Activated CD4-positive, alpha-beta memory T cell treated with anti-CD3 and anti-CD28 coated beads, Interleukin-2, amount 10 ng/mL, durations not matched to agents 7 days and 5 days (primary cell): Measurements from ENCODE around the gene CFHR5. TPM values are rescaled to one million over a fixed set of nuclear protein-coding genes. Genes with fewer than 3 reads are reported as not detected.
"Not testable (repeated sequence)": the region's sequence is repeated elsewhere in the genome, so short reads cannot be mapped to it uniquely, and the experiment has no call there.

Experiments
- CTCF ChIA-PET: fragments of 350-600 bp; sonication (Branson Sonifier 250); formaldehyde crosslinking; loops from one replicate; lab custom pipeline; 2021; ENCODE audit warnings: antibody characterized with exemption, inconsistent platforms; lab: Charles Lee
- POLR2A ChIA-PET: fragments of 350-600 bp; sonication (Branson Sonifier 250); formaldehyde crosslinking; loops from one replicate; lab custom pipeline; 2021; ENCODE audit warnings: antibody characterized with exemption; lab: Charles Lee
- DNase-seq: peaks from one replicate; pipeline ENCODE4 v3.0.0-alpha.2; 2020
- H3K27ac Mint-ChIP-seq: one replicate; pipeline ENCODE4 v1.8.0; 2021; ENCODE audit warnings: mild to moderate bottlenecking, mixed read lengths
- H3K27me3 Mint-ChIP-seq: one replicate; pipeline ENCODE4 v1.8.0; 2021; ENCODE audit warnings: mixed read lengths
- H3K36me3 Mint-ChIP-seq: one replicate; pipeline ENCODE4 v1.8.0; 2021; ENCODE audit warnings: low read depth, mixed read lengths
- H3K4me1 Mint-ChIP-seq: one replicate; pipeline ENCODE4 v1.8.0; 2021; ENCODE audit warnings: mixed read lengths
- H3K4me3 Mint-ChIP-seq: one replicate; pipeline ENCODE4 v1.8.0; 2021; ENCODE audit warnings: mild to moderate bottlenecking, mixed read lengths
- H3K9me3 Mint-ChIP-seq: one replicate; pipeline ENCODE4 v1.8.0; 2021; ENCODE audit warnings: mixed read lengths
- total RNA-seq, 2 experiments: library from RNA; stranded (reverse); gene quantifications; one replicate each; pipeline ENCODE4 v1.2.3, GENCODE V29; 2021

The CFHR5 gene
- total RNA-seq: not detected

GRCh38 chr1:196977278-196977677 lies at the start of gene CFHR5:
Gene CFHR5 (plus strand): TSS chr1:196977556. CDS start chr1:196977665, 109 bp downstream.
- Mint-ChIP-seq H3K36me3 (no peaks in the 10 kb centered on the region), H3K4me3 (no peak within 1 kb of the TSS), H3K9me3 (no peaks in the 10 kb centered on the region), H3K4me1 (no peaks in the 10 kb centered on the region), H3K27ac (no peak within 1 kb of the TSS), H3K27me3 (no peaks in the 10 kb centered on the region)
- ChIA-PET POLR2A (interaction anchor here (0.6 kb wide), 1 partner anchor 101 kb away, joined by 4 read pairs; no protein-coding TSS in a partner anchor), CTCF (no interaction called here)
- DNase-seq: no peak

DNA sequence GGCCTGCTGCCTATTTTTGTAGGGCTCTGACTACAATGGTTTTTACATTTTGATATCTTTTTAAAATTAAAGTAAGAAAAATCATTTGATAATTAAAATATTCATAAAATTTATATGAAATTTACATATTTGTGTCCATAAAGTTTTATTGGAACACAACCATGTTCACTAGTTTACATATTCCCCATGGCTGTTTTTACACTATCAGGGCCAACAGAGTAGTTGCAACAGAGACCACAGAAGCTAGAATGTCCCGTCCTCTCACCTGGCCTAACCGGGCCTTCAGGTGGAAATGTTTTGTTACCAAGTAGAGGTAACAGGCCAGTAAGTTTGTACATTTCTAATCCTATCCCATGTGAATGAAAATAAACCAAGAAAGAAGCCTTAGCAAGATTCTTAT lies 44.5 kb upstream of the CFHR5 start:
- H3K9me3 Mint-ChIP-seq: not testable (repeated sequence)

GRCh38 chr1:196933531-196934189 lies 43.7 kb upstream of the CFHR5 start:
- no peak overlapping the region for H3K4me3 Mint-ChIP-seq
- no peaks in the 10 kb centered on the region for H3K27me3 Mint-ChIP-seq
- DNase-seq: no peak
- H3K9me3 Mint-ChIP-seq: peaks cover 3% of the 10 kb centered on the region
- ChIA-PET CTCF (no interaction called here), POLR2A (no interaction called here)
- H3K4me1 Mint-ChIP-seq: no peaks in the 10 kb centered on the region
- H3K36me3 Mint-ChIP-seq: no peaks in the 10 kb centered on the region
- no peak overlapping the region for H3K27ac Mint-ChIP-seq

More for the DNA sequence above, 44.5 kb upstream of the CFHR5 start:
- H3K4me3 Mint-ChIP-seq, H3K27ac Mint-ChIP-seq, H3K36me3 Mint-ChIP-seq, H3K4me1 Mint-ChIP-seq, H3K27me3 Mint-ChIP-seq, CTCF ChIA-PET, DNase-seq, POLR2A ChIA-PET: not testable (repeated sequence)

- H3K9me3 Mint-ChIP-seq, DNase-seq, H3K27ac Mint-ChIP-seq, H3K4me3 Mint-ChIP-seq, CTCF ChIA-PET, H3K36me3 Mint-ChIP-seq, H3K27me3 Mint-ChIP-seq, POLR2A ChIA-PET, H3K4me1 Mint-ChIP-seq: not testable (repeated sequence)
Measured at GRCh38 chr1:196941474-196941873, 35.9 kb upstream of the CFHR5 start.

DNA sequence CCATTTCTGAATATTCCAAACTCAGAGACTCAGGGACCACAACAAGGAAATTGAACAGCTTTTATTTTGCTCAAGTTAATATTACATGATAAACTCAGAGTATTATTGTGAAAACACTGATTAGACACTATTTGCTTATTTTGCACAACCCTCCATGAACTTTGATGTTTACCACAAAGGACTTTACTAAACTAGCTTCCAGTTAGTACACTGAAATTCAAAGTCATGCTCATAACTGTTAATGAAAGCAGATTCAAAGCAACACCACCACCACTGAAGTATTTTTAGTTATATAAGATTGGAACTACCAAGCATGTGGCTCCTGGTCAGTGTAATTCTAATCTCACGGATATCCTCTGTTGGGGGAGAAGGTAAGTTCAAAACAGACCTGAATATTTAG lies 33.8 kb upstream of the CFHR5 start, which contains the start of gene CFHR2:
Gene CFHR2, plus strand, starts transcription at position 171 of the 400 bp plus-strand sequence. Its CDS starts 143 bp downstream, at position 314.
- H3K27me3 Mint-ChIP-seq, H3K4me1 Mint-ChIP-seq, H3K36me3 Mint-ChIP-seq, H3K4me3 Mint-ChIP-seq, DNase-seq, CTCF ChIA-PET, POLR2A ChIA-PET, H3K27ac Mint-ChIP-seq, H3K9me3 Mint-ChIP-seq: not testable (repeated sequence)

DNA sequence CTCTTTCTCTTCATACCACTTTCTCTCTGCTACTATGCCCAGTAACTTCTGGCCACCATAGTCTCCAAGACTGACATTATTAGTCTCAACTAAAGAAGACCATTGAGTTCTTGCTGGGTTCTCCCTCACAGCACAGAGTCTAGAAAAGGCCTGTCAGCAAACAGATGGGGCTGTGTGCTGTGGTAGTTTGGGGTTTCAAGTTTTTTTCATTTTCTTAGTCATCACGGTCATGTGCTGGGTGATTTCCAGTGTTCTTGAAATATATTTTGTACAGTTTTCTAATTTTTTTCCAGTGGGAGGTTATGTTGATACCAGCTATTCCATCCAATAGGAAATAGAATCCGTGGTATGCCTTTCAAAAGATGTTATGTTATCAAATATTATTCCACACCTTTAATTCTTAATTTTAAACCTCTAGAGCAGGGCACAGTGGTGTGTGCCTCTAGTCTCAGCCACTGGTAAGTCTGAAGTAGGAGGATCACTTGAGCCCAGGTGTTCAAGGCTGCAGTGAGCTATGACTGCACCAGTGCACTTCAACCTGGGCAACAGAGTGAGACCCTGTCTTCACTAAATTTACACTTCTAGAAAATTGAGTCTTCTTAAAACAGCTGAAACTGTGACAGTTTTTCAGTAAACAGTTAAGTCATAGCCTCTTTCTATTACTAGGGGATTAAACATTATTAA lies 25.5 kb upstream of the CFHR5 start:
- ChIA-PET POLR2A (no interaction called here), CTCF (no interaction called here)
- no peaks in the 10 kb centered on the region for H3K36me3 Mint-ChIP-seq
- no peak overlapping the region for H3K4me3 Mint-ChIP-seq
- H3K4me1 Mint-ChIP-seq: no peaks in the 10 kb centered on the region
- no peaks in the 10 kb centered on the region for H3K27me3 Mint-ChIP-seq
- H3K27ac Mint-ChIP-seq: no peak overlapping the region
- peaks cover 4% of the 10 kb centered on the region for H3K9me3 Mint-ChIP-seq
- no peak for DNase-seq

- no peaks in the 10 kb centered on the region for H3K4me1 Mint-ChIP-seq
- H3K4me3 Mint-ChIP-seq: no peak overlapping the region
- CTCF ChIA-PET: no interaction called here
- POLR2A ChIA-PET: no interaction called here
- H3K36me3 Mint-ChIP-seq: no peaks in the 10 kb centered on the region
- H3K27me3 Mint-ChIP-seq: no peaks in the 10 kb centered on the region
- DNase-seq: no peak
- no peak overlapping the region for H3K27ac Mint-ChIP-seq
- H3K9me3 Mint-ChIP-seq: peaks cover 4% of the 10 kb centered on the region
Measured at GRCh38 chr1:196954778-196955177, 22.6 kb upstream of the CFHR5 start.

GRCh38 chr1:196955926-196956325 lies 21.4 kb upstream of the CFHR5 start:
- H3K36me3 Mint-ChIP-seq: no peaks in the 10 kb centered on the region
- peaks cover 4% of the 10 kb centered on the region for H3K9me3 Mint-ChIP-seq
- no peak overlapping the region for H3K27ac Mint-ChIP-seq

GRCh38 chr1:196960854-196961253 lies 16.5 kb upstream of the CFHR5 start:
- no peaks in the 10 kb centered on the region for H3K36me3 Mint-ChIP-seq
- H3K9me3 Mint-ChIP-seq: peaks cover 2% of the 10 kb centered on the region
- no peak for DNase-seq
- H3K27ac Mint-ChIP-seq: no peak overlapping the region
- H3K4me1 Mint-ChIP-seq: no peaks in the 10 kb centered on the region
- H3K4me3 Mint-ChIP-seq: no peak overlapping the region
- POLR2A ChIA-PET: no interaction called here
- CTCF ChIA-PET: no interaction called here
- H3K27me3 Mint-ChIP-seq: no peaks in the 10 kb centered on the region

More at GRCh38 chr1:196955926-196956325, 21.4 kb upstream of the CFHR5 start:
- H3K4me1 Mint-ChIP-seq: no peaks in the 10 kb centered on the region
- ChIA-PET CTCF (no interaction called here), POLR2A (no interaction called here)
- H3K4me3 Mint-ChIP-seq: no peak overlapping the region
- H3K27me3 Mint-ChIP-seq: no peaks in the 10 kb centered on the region
- DNase-seq: no peak

GRCh38 chr1:196970182-196970581 lies 7.2 kb upstream of the CFHR5 start:
- no peaks in the 10 kb centered on the region for H3K27me3 Mint-ChIP-seq
- DNase-seq: no peak
- no peaks in the 10 kb centered on the region for H3K9me3 Mint-ChIP-seq
- no peaks in the 10 kb centered on the region for H3K36me3 Mint-ChIP-seq
- H3K27ac Mint-ChIP-seq: no peak overlapping the region
- no peaks in the 10 kb centered on the region for H3K4me1 Mint-ChIP-seq
- ChIA-PET POLR2A (no interaction called here), CTCF (no interaction called here)
- H3K4me3 Mint-ChIP-seq: no peak overlapping the region

DNA sequence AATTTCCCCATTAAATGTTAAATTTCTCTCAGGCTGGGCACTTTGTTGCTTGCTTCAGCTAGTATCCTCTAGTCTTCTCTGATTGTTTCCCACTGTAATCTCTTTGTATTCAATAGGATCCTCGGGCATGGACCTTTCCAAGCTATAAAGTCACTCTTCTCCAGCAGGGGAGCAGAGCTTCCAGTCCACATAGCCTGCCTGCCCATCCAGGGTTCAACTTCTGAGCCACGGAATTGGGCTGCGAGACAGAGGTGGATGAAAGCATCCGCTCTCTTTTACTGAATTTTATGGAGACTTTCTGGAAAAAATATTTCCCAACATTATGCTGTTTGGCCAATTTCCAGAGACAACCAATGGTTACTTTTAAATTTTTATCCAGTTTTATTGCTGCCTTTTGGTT lies 1.1 kb upstream of the CFHR5 start:
- no peak overlapping the region for H3K4me3 Mint-ChIP-seq
- DNase-seq: no peak
- H3K9me3 Mint-ChIP-seq: no peaks in the 10 kb centered on the region
- H3K4me1 Mint-ChIP-seq: no peaks in the 10 kb centered on the region
- CTCF ChIA-PET: no interaction called here
- no peaks in the 10 kb centered on the region for H3K36me3 Mint-ChIP-seq
- H3K27me3 Mint-ChIP-seq: no peaks in the 10 kb centered on the region
- POLR2A ChIA-PET: no interaction called here
- no peak overlapping the region for H3K27ac Mint-ChIP-seq

GRCh38 chr1:196980859-196981258 lies 3.5 kb downstream of the CFHR5 start:
- CTCF ChIA-PET: no interaction called here
- H3K9me3 Mint-ChIP-seq: no peaks in the 10 kb centered on the region
- H3K27ac Mint-ChIP-seq: no peak overlapping the region
- no peak overlapping the region for H3K4me3 Mint-ChIP-seq
- no peaks in the 10 kb centered on the region for H3K4me1 Mint-ChIP-seq
- POLR2A ChIA-PET: no interaction called here
- DNase-seq: no peak
- no peaks in the 10 kb centered on the region for H3K36me3 Mint-ChIP-seq
- no peaks in the 10 kb centered on the region for H3K27me3 Mint-ChIP-seq

- H3K9me3 Mint-ChIP-seq, H3K36me3 Mint-ChIP-seq, DNase-seq, POLR2A ChIA-PET, H3K27ac Mint-ChIP-seq, H3K27me3 Mint-ChIP-seq, H3K4me3 Mint-ChIP-seq, H3K4me1 Mint-ChIP-seq, CTCF ChIA-PET: not testable (repeated sequence)
Measured at GRCh38 chr1:196982247-196982646, 4.9 kb downstream of the CFHR5 start.
